Measurements from ENCODE around the gene KRTAP9-9. TPM values are rescaled to one million over a fixed set of nuclear protein-coding genes. Genes with fewer than 3 reads are reported as not detected.

KRTAP9-9 gene
- total RNA-seq, 2 experiments from 2014 or later = not detected

DNA sequence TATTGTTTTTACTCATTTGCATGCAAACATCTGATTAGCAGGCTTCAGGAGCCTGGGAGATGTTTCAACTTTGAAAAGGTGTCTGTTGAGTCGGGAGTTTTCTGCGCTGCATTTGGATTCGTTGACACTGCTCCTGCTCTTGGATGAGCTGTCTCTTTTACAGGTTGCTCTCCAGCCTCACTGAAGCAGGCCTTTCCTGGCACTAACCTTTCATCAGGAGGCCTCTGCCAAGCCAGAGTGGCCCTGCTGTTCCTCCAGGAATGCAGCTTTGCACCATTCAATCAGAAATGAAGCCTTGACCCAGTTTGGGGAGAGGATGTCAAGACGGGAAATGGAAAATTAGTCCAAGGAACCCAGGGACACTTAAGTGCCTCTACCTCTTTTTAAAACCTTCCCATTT is 47.8 kb downstream of the KRTAP9-9 start:
- ChIA-PET CTCF (no interaction called here), POLR2A (no interaction called here)
- Mint-ChIP-seq H3K27me3 (no peaks in the 10 kb centered on the region), H3K36me3 (ENCODE audit: low read depth) (no peaks in the 10 kb centered on the region), H3K9me3 (ENCODE audit: low read depth) (no peaks in the 10 kb centered on the region), H3K4me1 (peaks cover 22% of the 10 kb centered on the region), H3K4me3 (no peak overlapping the region), H3K27ac (no peak overlapping the region)
- intact Hi-C loops (cut with DNase I, micrococcal nuclease) = no loop called here
- DNase-seq = no peak
- no peak for ATAC-seq

DNA sequence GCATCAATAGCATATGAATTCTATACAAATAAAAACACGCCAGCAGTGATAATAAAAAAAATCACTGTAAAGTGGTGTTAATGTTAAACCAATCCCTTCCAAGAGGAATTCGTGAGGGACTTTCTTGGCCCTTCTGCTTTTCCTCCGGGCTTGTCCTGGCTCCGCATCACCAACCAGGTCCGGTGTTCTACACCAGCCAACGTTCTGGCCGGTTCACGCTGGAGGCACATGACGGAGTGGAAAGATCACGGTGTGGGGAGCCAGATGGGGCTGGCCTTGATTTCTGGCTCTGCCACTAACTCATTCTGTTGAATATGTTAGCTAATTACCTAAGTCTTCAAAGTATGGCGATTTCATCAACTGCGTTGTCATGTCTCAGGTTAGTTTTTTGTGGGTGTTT is 48.9 kb downstream of the KRTAP9-9 start:
- intact Hi-C loops (cut with DNase I, micrococcal nuclease) = no loop called here
- Mint-ChIP-seq H3K27me3 (no peaks in the 10 kb centered on the region), H3K9me3 (ENCODE audit: low read depth) (no peaks in the 10 kb centered on the region), H3K4me1 (peaks cover 33% of the 10 kb centered on the region), H3K4me3 (no peak overlapping the region), H3K27ac (no peak overlapping the region), H3K36me3 (ENCODE audit: low read depth) (no peaks in the 10 kb centered on the region)
- DNase-seq (no peak), ATAC-seq (no peak)
- ChIA-PET CTCF (no interaction called here), POLR2A (no interaction called here)

Other genes with a start within 250 kb of the KRTAP9-9 start
- gene KRTAP3-1, start 246.3 kb upstream of the KRTAP9-9 start, total RNA-seq = not detected
- gene KRTAP1-5, start 228.2 kb upstream of the KRTAP9-9 start, total RNA-seq = not detected
- gene KRTAP1-4, start 225.2 kb upstream of the KRTAP9-9 start, total RNA-seq = not detected
- not detected for gene KRTAP1-3, start 220.5 kb upstream of the KRTAP9-9 start, total RNA-seq
- not detected for gene KRTAP1-1, start 213.9 kb upstream of the KRTAP9-9 start, total RNA-seq
- gene KRTAP2-1, start 208.1 kb upstream of the KRTAP9-9 start, total RNA-seq = not detected
- gene KRTAP2-2, start 200.2 kb upstream of the KRTAP9-9 start, total RNA-seq = not detected
- gene KRTAP2-3, start 195.3 kb upstream of the KRTAP9-9 start, total RNA-seq = not detected
- not detected for gene KRTAP2-4, start 189.5 kb upstream of the KRTAP9-9 start, total RNA-seq
- gene KRTAP4-7, start 171.2 kb upstream of the KRTAP9-9 start, total RNA-seq = not detected
- not detected for gene KRTAP4-8, start 157.2 kb upstream of the KRTAP9-9 start, total RNA-seq
- gene KRTAP4-16, start 153.2 kb upstream of the KRTAP9-9 start, total RNA-seq = not detected
- not detected for gene KRTAP4-9, start 150.0 kb upstream of the KRTAP9-9 start, total RNA-seq
- gene KRTAP4-11, start 137.0 kb upstream of the KRTAP9-9 start, total RNA-seq = not detected
- gene KRTAP4-12, start 131.2 kb upstream of the KRTAP9-9 start, total RNA-seq = not detected
- not detected for gene KRTAP4-6, start 114.8 kb upstream of the KRTAP9-9 start, total RNA-seq
- gene KRTAP4-5, start 105.6 kb upstream of the KRTAP9-9 start, total RNA-seq = not detected
- not detected for gene KRTAP4-4, start 94.6 kb upstream of the KRTAP9-9 start, total RNA-seq
- gene KRTAP4-3, start 87.2 kb upstream of the KRTAP9-9 start, total RNA-seq = not detected
- gene KRTAP4-2, start 77.2 kb upstream of the KRTAP9-9 start, total RNA-seq = not detected
- not detected for gene KRTAP4-1, start 70.5 kb upstream of the KRTAP9-9 start, total RNA-seq
- not detected for gene KRTAP9-1, start 65.5 kb upstream of the KRTAP9-9 start, total RNA-seq
- not detected for gene KRTAP9-2, start 28.7 kb upstream of the KRTAP9-9 start, total RNA-seq
- gene KRTAP9-3, start 22.9 kb upstream of the KRTAP9-9 start, total RNA-seq = not detected
- not detected for gene KRTAP9-8, start 17.4 kb upstream of the KRTAP9-9 start, total RNA-seq
- gene KRTAP9-4, start 5.7 kb upstream of the KRTAP9-9 start, total RNA-seq = not detected
- gene KRTAP9-6, start 10.0 kb downstream of the KRTAP9-9 start, total RNA-seq = not detected
- gene KRTAP9-7, start 20.3 kb downstream of the KRTAP9-9 start, total RNA-seq = not detected
- gene KRTAP29-1, start 47.5 kb downstream of the KRTAP9-9 start, total RNA-seq = not detected
- not detected for gene KRTAP16-1, start 53.9 kb downstream of the KRTAP9-9 start, total RNA-seq
- gene KRTAP17-1, start 60.3 kb downstream of the KRTAP9-9 start, total RNA-seq = not detected
- not detected for gene KRT33A, start 95.4 kb downstream of the KRTAP9-9 start, total RNA-seq
- not detected for gene KRT33B, start 114.4 kb downstream of the KRTAP9-9 start, total RNA-seq
- gene KRT34, start 126.9 kb downstream of the KRTAP9-9 start, total RNA-seq = not detected
- gene KRT31, start 142.2 kb downstream of the KRTAP9-9 start, total RNA-seq = not detected
- not detected for gene KRT37, start 169.2 kb downstream of the KRTAP9-9 start, total RNA-seq
- gene KRT38, start 185.6 kb downstream of the KRTAP9-9 start, total RNA-seq = not detected
- not detected for gene KRT32, start 212.0 kb downstream of the KRTAP9-9 start, total RNA-seq
- not detected for gene KRT35, start 225.8 kb downstream of the KRTAP9-9 start, total RNA-seq
- not detected for gene KRT36, start 234.5 kb downstream of the KRTAP9-9 start, total RNA-seq